Motor neuron (in vitro differentiated cells): ENCODE results near the gene ZBTB22. TPM values are rescaled to one million over a fixed set of nuclear protein-coding genes. Genes with fewer than 3 reads are reported as not detected.
A peak's percentile ranks its signal among the peaks of the same experiment; 100 is the strongest.
"Not testable (repeated sequence)": the region's sequence is repeated elsewhere in the genome, so short reads cannot be mapped to it uniquely, and the experiment has no call there.

Experiments
- ATAC-seq, 8 experiments: fragments of 200-7000 bp; cut with Tn5 transposase; replicated peaks in 6 of 8; 2 replicates each; pipeline ENCODE4 v1.8.0; 2021; ENCODE audit warnings: mild to moderate bottlenecking in 8 of 8, moderate library complexity in 8 of 8
- H3K27ac ChIP-seq, 2 donors: fragments of 250-450 bp; sonication (Bioruptor Pico); 2 replicates each; pipeline ENCODE4 v1.9.0; 2021; ENCODE audit warnings: antibody characterized with exemption in 2 of 2, mild to moderate bottlenecking in 2 of 2, moderate library complexity in 1 of 2
- H3K4me1 ChIP-seq, 2 donors: fragments of 250-450 bp; sonication (Bioruptor Pico); replicated peaks in 1 of 2; 2 replicates each; pipeline ENCODE4 v1.6.1; 2021; ENCODE audit warnings: antibody characterized with exemption in 2 of 2, mild to moderate bottlenecking in 2 of 2, moderate library complexity in 1 of 2
- H3K4me3 ChIP-seq, 5 donors: fragments of 250-450 bp; sonication (Bioruptor Pico); 2 replicates each; pipeline ENCODE4 v1.9.0; 2021; ENCODE audit warnings: antibody characterized with exemption in 5 of 5, mild to moderate bottlenecking in 5 of 5, moderate library complexity in 4 of 5
- WGBS, 10 experiments: fragments of 450-650 bp; shearing (Covaris generic); methylation state at CpG; one replicate each; pipeline ENCODE4 v1.0.0; 2022; 5-methylcytosine and 5-hydroxymethylcytosine counted together
- in situ Hi-C, 9 experiments: fragments of 400-800 bp; cut with MboI; loops; one replicate each; pipeline ENCODE4 v1.15.0; 2021; ENCODE audit warnings: low sequenced_read_pairs in 9 of 9, low pct_unique_long_range_greater_than_20kb in 2 of 9; ENCODE audit not compliant: unreplicated experiment in 9 of 9
- total RNA-seq, 8 experiments: library from RNA; unstranded; fragments of 300-600 nt; gene quantifications; 2 replicates each; pipeline versions ENCODE4 v1.2.3 to v1.2.4, GENCODE V29; 2022

The ZBTB22 gene
- total RNA-seq, 8 experiments from 2014 or later: 9.5 to 27.4 (median 18.9) TPM

- WGBS, 10 experiments: 7 to 70% (median 29%) methylated on average over 3 to 17 of the region's 22 CpGs
- ATAC-seq: peak; percentile 36 to 78 (median 55)
- in situ Hi-C loops: no loop called here
- Histone ChIP-seq H3K4me1 (peaks cover 4 to 5% of the 10 kb centered on the region in 2 donors), H3K4me3 (peak overlapping the region in 1 of 5 donors; percentile 10), H3K27ac (no peak overlapping the region)
Observed at GRCh38 chr6:33344701-33345697, 27.5 kb upstream of the ZBTB22 start.

- WGBS, 10 experiments: 20 to 94% (median 80%) methylated on average over 1 to 6 of the region's 6 CpGs; no CpG with 5 or more reads in 1 of the 10 experiments
- no peak for ATAC-seq
- Histone ChIP-seq H3K4me3 (no peak overlapping the region), H3K27ac (no peak overlapping the region), H3K4me1 (peaks cover 4 to 5% of the 10 kb centered on the region in 2 donors)
- in situ Hi-C loops: no loop called here
Observed at GRCh38 chr6:33343953-33344611, 26.5 kb upstream of the ZBTB22 start.

- in situ Hi-C loops, H3K27ac ChIP-seq, ATAC-seq, H3K4me1 ChIP-seq, H3K4me3 ChIP-seq: not testable (repeated sequence)
- 80 to 100% (median 97%) methylated on average over 1 to 7 of the region's 7 CpGs for WGBS, 10 experiments
Observed at GRCh38 chr6:33343606-33343952, 26.0 kb upstream of the ZBTB22 start.

- in situ Hi-C loops: no loop called here
- Histone ChIP-seq H3K4me1 (no peaks in the 10 kb centered on the region), H3K27ac (no peak overlapping the region), H3K4me3 (no peak overlapping the region)
- WGBS, 10 experiments: 60 to 98% (median 81%) methylated on average over 3 to 6 of the region's 6 CpGs
- ATAC-seq: no peak
Observed at GRCh38 chr6:33339193-33339592, 21.6 kb upstream of the ZBTB22 start.

GRCh38 chr6:33336495-33336894, 19.0 kb upstream of the ZBTB22 start:
- no peak for ATAC-seq
- in situ Hi-C loops: no loop called here
- WGBS, 10 experiments: 60 to 100% (median 82%) methylated on average over 1 to 3 of the region's 3 CpGs; no CpG with 5 or more reads in 4 of the 10 experiments
- H3K4me3 ChIP-seq: no peak overlapping the region
- H3K4me1 ChIP-seq: no peaks in the 10 kb centered on the region
- H3K27ac ChIP-seq: no peak overlapping the region

- WGBS, 10 experiments: 87 to 100% (median 100%) methylated on average over 1 to 4 of the region's 4 CpGs; no CpG with 5 or more reads in 3 of the 10 experiments
- Histone ChIP-seq H3K27ac (no peak overlapping the region), H3K4me1 (no peaks in the 10 kb centered on the region), H3K4me3 (no peak overlapping the region)
- ATAC-seq: no peak
- in situ Hi-C loops: no loop called here
Observed at GRCh38 chr6:33335916-33336315, 18.4 kb upstream of the ZBTB22 start.

- in situ Hi-C loops: no loop called here
- Histone ChIP-seq H3K4me1 (no peaks in the 10 kb centered on the region), H3K27ac (no peak overlapping the region), H3K4me3 (no peak overlapping the region)
- WGBS, 10 experiments: 78 to 100% (median 87%) methylated on average over 2 to 4 of the region's 4 CpGs; no CpG with 5 or more reads in 2 of the 10 experiments
- ATAC-seq: no peak
Observed at GRCh38 chr6:33333666-33334065, 16.1 kb upstream of the ZBTB22 start.

GRCh38 chr6:33330736-33331135, 13.2 kb upstream of the ZBTB22 start:
- ATAC-seq: no peak
- Histone ChIP-seq H3K27ac (no peak overlapping the region), H3K4me1 (no peaks in the 10 kb centered on the region), H3K4me3 (no peak overlapping the region)
- WGBS, 10 experiments: 57 to 95% (median 91%) methylated on average over 1 to 7 of the region's 10 CpGs; no CpG with 5 or more reads in 2 of the 10 experiments
- in situ Hi-C loops: no loop called here

GRCh38 chr6:33329058-33329457, 11.5 kb upstream of the ZBTB22 start:
- 10 to 83% (median 20%) methylated on average over 1 to 5 of the region's 5 CpGs; no CpG with 5 or more reads in 5 of the 10 experiments for WGBS, 10 experiments
- in situ Hi-C loops: no loop called here
- Histone ChIP-seq H3K4me3 (no peak overlapping the region), H3K27ac (no peak overlapping the region), H3K4me1 (peaks cover 2 to 3% of the 10 kb centered on the region in 2 donors)
- ATAC-seq: no peak

- ATAC-seq: no peak
- peaks cover 9 to 12% of the 10 kb centered on the region in 2 donors for H3K4me1 ChIP-seq
- H3K4me3 ChIP-seq: peak overlapping the region; percentile 54 to 74 (median 66)
- in situ Hi-C loops: no loop called here
- H3K27ac ChIP-seq: peak overlapping the region; percentile 36 to 61
- 22 to 68% (median 36%) methylated on average over 2 to 7 of the region's 7 CpGs; no CpG with 5 or more reads in 2 of the 10 experiments for WGBS, 10 experiments
Observed at GRCh38 chr6:33324125-33324524, 6.6 kb upstream of the ZBTB22 start.

GRCh38 chr6:33323623-33323948, 6.0 kb upstream of the ZBTB22 start:
- in situ Hi-C loops: no loop called here
- ATAC-seq: peak in 6 of 8 experiments; percentile 1 to 19 (median 8)
- H3K4me1 ChIP-seq: peaks cover 9 to 13% of the 10 kb centered on the region in 2 donors
- H3K4me3 ChIP-seq: peak overlapping the region; percentile 54 to 74 (median 66)
- WGBS, 10 experiments: 0 to 2% (median 0%) methylated on average over 1 to 9 of the region's 12 CpGs; no CpG with 5 or more reads in 3 of the 10 experiments
- peak overlapping the region; percentile 36 to 61 for H3K27ac ChIP-seq

GRCh38 chr6:33321227-33321626, 3.7 kb upstream of the ZBTB22 start:
- no peak overlapping the region for H3K27ac ChIP-seq
- 80 to 94% (median 93%) methylated on average over 2 to 7 of the region's 9 CpGs; no CpG with 5 or more reads in 7 of the 10 experiments for WGBS, 10 experiments

More at GRCh38 chr6:33321227-33321626, 3.7 kb upstream of the ZBTB22 start:
- Histone ChIP-seq H3K4me1 (peaks cover 13 to 17% of the 10 kb centered on the region in 2 donors), H3K4me3 (no peak overlapping the region)
- no peak for ATAC-seq
- in situ Hi-C loops: no loop called here
